Camera-type eye (tissue), 1 donor: ENCODE results near the gene AXL. TPM values are rescaled to one million over a fixed set of nuclear protein-coding genes. Genes with fewer than 3 reads are reported as not detected.

Experiments
- total RNA-seq: library from RNA; depleted of rRNA; stranded (reverse); fragments of >200 nt; gene quantifications from one replicate; pipeline ENCODE4 v1.2.3, GENCODE V29; 2014

The AXL gene
- 46.5 TPM for total RNA-seq

DNA sequence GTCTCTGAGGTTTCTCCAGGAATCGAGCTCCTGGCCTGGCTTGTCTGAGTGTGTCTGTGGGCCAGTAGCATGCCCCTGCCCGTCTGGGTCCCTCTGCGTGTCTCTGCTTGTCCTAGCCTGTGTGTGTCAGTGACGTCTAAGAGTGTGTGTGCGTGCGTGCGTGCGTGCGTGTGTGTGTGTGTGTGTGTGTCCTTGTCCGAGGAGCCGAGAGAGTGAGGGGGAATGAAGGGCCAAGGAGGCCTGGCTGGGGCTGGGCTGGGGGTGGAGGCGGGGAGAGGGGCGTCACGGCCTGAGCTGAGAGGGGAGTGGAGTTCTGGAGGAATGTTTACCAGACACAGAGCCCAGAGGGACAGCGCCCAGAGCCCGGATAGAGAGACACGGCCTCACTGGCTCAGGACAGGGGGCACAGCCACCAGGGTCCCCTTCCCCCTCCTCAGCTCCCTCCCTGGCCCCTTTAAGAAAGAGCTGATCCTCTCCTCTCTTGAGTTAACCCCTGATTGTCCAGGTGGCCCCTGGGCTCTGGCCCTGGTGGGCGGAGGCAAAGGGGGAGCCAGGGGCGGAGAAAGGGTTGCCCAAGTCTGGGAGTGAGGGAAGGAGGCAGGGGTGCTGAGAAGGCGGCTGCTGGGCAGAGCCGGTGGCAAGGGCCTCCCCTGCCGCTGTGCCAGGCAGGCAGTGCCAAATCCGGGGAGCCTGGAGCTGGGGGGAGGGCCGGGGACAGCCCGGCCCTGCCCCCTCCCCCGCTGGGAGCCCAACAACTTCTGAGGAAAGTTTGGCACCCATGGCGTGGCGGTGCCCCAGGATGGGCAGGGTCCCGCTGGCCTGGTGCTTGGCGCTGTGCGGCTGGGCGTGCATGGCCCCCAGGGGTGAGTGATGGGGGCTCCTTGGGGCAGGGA, at the start of gene AXL:
TSS of gene AXL (plus strand) at position 609 of the 893 bp plus-strand sequence. CDS start at position 779, 170 bp downstream.

DNA sequence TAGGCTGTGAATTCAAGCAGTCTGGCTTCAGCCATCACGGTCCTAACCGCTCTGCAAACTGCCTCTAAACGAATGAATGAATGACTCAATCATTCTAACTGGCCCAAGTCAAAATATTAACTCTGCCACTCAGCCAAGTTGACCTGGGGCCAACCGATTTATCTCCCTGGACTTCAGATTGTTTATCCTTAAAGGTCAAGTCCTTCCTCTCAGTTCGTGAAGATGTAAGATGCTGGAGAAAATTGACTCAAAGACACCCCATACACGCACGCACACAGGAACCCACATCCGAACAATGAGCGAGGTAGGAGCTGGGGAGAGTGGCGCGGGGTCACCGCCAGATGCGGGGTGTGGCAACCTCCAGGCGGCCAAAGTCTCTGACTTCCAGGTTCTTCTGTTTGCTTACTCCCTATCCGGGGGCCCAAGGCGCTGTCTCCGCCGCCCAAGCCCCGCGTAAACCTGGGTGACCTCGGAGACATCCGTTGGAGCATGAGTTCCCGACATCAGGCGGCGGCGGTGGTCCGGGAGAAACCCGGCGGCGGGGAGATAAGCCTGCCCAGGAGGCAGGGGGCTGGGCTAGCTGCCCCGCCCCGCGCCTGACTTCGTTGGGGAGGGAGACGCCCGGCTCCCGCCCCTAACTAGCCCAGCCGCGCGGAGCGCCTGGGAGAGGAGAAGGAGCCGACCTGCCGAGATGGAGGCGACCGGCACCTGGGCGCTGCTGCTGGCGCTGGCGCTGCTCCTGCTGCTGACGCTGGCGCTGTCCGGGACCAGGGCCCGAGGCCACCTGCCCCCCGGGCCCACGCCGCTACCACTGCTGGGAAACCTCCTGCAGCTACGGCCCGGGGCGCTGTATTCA, 26.2 kb upstream of the AXL start, which contains the start of gene CYP2S1:
TSS of gene CYP2S1 (plus strand) at position 646 of the 856 bp plus-strand sequence. CDS start at position 692, 46 bp downstream.

DNA sequence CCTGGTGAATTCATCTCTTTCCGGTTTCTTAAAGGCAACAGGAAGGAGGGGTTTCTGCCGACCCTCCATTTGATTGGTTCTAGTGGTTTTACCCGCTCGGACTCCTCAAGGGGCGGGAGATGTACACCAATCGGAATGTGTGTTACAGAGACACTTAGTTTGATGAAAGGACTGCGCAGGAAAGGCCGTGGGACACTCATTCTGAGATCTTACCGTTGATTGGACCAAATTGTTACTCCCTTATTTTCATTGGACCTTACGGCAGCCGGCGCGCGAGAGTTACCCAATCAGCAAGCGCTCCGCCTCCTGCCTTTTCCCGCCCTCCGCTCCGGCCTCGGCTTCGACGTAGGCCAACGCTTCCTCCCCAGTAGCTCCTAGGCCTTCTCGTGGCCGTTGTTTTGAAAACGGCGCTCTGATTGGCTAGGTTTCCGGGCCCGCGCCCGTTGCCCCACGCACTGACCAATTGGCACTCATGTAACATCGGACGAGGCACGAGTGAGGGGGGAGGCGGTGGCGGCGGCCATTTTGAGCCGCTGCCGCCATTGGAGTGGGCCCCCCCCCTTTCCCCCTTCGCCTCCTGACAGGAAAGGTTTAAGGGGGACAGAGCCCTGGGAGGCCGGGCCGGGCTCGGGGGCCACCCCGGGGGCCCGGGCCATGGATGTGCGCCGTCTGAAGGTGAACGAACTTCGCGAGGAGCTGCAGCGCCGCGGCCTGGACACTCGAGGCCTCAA, 45.0 kb downstream of the AXL start, which contains the start of gene HNRNPUL1:
TSS of gene HNRNPUL1 (plus strand) at position 523 of the 731 bp plus-strand sequence. CDS start at position 655, 132 bp downstream.

DNA sequence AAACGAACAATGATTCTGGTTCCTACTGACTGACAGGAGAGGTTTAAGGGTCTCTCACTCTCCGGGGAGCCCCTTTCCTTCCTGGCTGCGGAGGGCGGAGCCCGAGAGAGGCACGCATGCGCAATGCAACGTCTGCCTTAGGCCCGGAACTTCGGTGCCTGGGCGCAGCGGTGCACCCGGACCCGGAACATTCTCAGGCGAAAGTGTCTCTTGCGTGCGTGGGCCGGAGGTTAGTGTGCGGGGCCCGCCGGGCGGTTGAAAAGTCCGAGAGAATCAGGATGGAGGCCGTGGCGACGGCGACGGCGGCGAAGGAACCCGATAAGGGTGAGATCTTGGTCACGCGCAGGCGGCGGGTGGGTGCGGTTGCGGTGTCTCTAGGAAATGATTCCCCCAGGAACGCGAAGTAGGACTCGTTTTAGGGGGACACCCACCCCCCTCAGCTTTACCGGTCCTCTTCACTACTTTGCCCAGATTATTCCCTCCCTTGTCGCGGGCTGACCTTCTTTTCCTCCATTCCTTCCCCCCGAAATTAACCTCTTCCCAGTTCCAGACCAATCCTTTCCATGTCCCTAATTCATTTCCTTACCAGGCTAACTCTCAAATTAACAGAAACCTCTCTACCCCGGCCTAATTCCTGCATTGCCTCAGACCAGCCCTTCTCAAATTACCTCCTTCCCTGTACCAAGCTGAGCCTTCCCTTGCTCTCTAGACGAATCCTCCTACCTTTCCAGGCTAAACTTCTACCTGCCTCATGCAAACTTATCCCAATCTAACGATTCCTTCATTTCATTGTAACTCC, 91.2 kb downstream of the AXL start, which contains the start of gene CCDC97:
TSS of gene CCDC97 (plus strand) at position 140 of the 799 bp plus-strand sequence. CDS start at position 279, 139 bp downstream.

Other genes starting within 250 kb of the AXL start
- gene CYP2B6, start 227.9 kb upstream of the AXL start, total RNA-seq: not detected
- gene CYP2A13, start 130.8 kb upstream of the AXL start, total RNA-seq: not detected
- 0.77 TPM for gene CYP2F1, start 104.8 kb upstream of the AXL start, total RNA-seq
- 1.5 TPM for gene CYP2S1, start 26.0 kb upstream of the AXL start, total RNA-seq
- gene HNRNPUL1, start 45.1 kb downstream of the AXL start, total RNA-seq: 172 TPM
- 17.5 TPM for gene CCDC97, start 90.9 kb downstream of the AXL start, total RNA-seq
- gene TGFB1, start 134.7 kb downstream of the AXL start, total RNA-seq: 15.0 TPM
- 8.9 TPM for gene B9D2, start 144.9 kb downstream of the AXL start, total RNA-seq
- 43.9 TPM for gene TMEM91, start 157.3 kb downstream of the AXL start, total RNA-seq
- 7.3 TPM for gene EXOSC5, start 178.1 kb downstream of the AXL start, total RNA-seq
- 60.0 TPM for gene BCKDHA, start 178.6 kb downstream of the AXL start, total RNA-seq
- gene B3GNT8, start 208.2 kb downstream of the AXL start, total RNA-seq: 1.9 TPM
- 26.0 TPM for gene DMAC2, start 220.7 kb downstream of the AXL start, total RNA-seq
- gene ERICH4, start 223.9 kb downstream of the AXL start, total RNA-seq: not detected